Panc1 (cell line): Measurements from ENCODE around the gene NOTCH1. TPM values are rescaled to one million over a fixed set of nuclear protein-coding genes. Genes with fewer than 3 reads are reported as not detected.

Experiments used
- ATAC-seq: fragments of 200-7000 bp; cut with Tn5 transposase; 2 replicates; pipeline ENCODE4 v1.9.1; 2020; ENCODE audit warnings: mild to moderate bottlenecking, moderate library complexity
- BruUV-seq: library from RNA; stranded (reverse); fragments of 400-500 nt; replicated peaks from 2 replicates; lab custom pipeline; 2021; lab: Mats Ljungman, UMichigan
- CTCF ChIA-PET: fragments of 300-600 bp; sonication (Branson Sonifier 250); formaldehyde crosslinking; loops from one replicate; lab custom pipeline; 2022; ENCODE audit warnings: antibody characterized with exemption; lab: Charles Lee
- POLR2A ChIA-PET: fragments of 300-600 bp; sonication (Branson Sonifier 250); formaldehyde crosslinking; loops from one replicate; lab custom pipeline; 2022; ENCODE audit warnings: antibody characterized with exemption; lab: Charles Lee
- DNase-seq: peaks from one replicate; pipeline ENCODE4 v3.0.0-alpha.2; 2010; ENCODE audit warnings: low read depth, low spot score
- H3K27ac ChIP-seq: 2 replicates; pipeline ENCODE4 v1.5.1; 2011; ENCODE audit warnings: mild to moderate bottlenecking, low read length, inconsistent platforms
- H3K27me3 ChIP-seq: fragments of 200-500 bp; sonication (Bioruptor generic); 2 replicates; pipeline ENCODE4 v1.6.0; 2014; ENCODE audit warnings: low read length, inconsistent platforms; ENCODE audit not compliant: control insufficient read depth, insufficient read depth
- H3K36me3 ChIP-seq: fragments of 200-500 bp; sonication (Bioruptor generic); 2 replicates; pipeline ENCODE4 v1.5.1; 2014; ENCODE audit warnings: inconsistent platforms, mild to moderate bottlenecking, low read length, moderate library complexity; ENCODE audit not compliant: control insufficient read depth, insufficient read depth
- H3K4me1 ChIP-seq: 2 replicates; pipeline ENCODE4 v1.5.1; 2011; ENCODE audit warnings: inconsistent platforms, mild to moderate bottlenecking, low read length, moderate library complexity; ENCODE audit not compliant: control insufficient read depth, insufficient read depth
- H3K4me3 ChIP-seq, 2 experiments: 2 replicates each; pipeline ENCODE4 v1.5.1; 2011 to 2012; ENCODE audit warnings: low read depth in 2 of 2, low read length in 2 of 2, mild to moderate bottlenecking in 2 of 2, inconsistent platforms in 1 of 2, moderate library complexity in 1 of 2
- H3K9me3 ChIP-seq: fragments of 200-500 bp; sonication (Bioruptor generic); 2 replicates; pipeline ENCODE4 v1.5.1; 2014; ENCODE audit warnings: low read depth, mild to moderate bottlenecking, inconsistent platforms, low read length, moderate library complexity; ENCODE audit not compliant: control insufficient read depth, insufficient read depth
- POLR2AphosphoS5 ChIP-seq: IDR thresholded peaks from 2 replicates; pipeline ENCODE4 v1.6.1; 2012; ENCODE audit warnings: mild to moderate bottlenecking, low read depth, low read length, moderate library complexity
- REST ChIP-seq, 2 experiments: IDR thresholded peaks; 2 replicates each; pipeline ENCODE4 v1.6.1; 2011 to 2012; ENCODE audit warnings: low read depth in 2 of 2, control low read depth in 1 of 2, low read length in 1 of 2, mild to moderate bottlenecking in 1 of 2, moderate library complexity in 1 of 2; ENCODE audit not compliant: insufficient read depth in 1 of 2
- SIN3A ChIP-seq: IDR thresholded peaks from 2 replicates; pipeline ENCODE4 v1.6.1; 2012; ENCODE audit warnings: low read depth, mild to moderate bottlenecking, low read length, moderate library complexity, borderline replicate concordance; ENCODE audit not compliant: insufficient read depth
- TCF7L2 ChIP-seq: IDR thresholded peaks from 2 replicates; pipeline ENCODE4 v1.6.1; 2011; ENCODE audit warnings: mild to moderate bottlenecking, low read depth, low read length, inconsistent platforms
- in situ Hi-C: cut with HindIII; loops from 2 replicates; pipeline ENCODE4 v1.10.0; 2016; ENCODE audit warnings: low sequenced_read_pairs, low pct_unique_long_range_greater_than_20kb
- intact Hi-C: fragments of 100-400 bp; cut with micrococcal nuclease; formaldehyde crosslinking; loops from one replicate; pipeline ENCODE4 v1.10.0; 2022; ENCODE audit not compliant: unreplicated experiment
- microRNA-seq: library from miRNA; unstranded; fragments of <30 nt; microRNA quantifications from one replicate; pipeline ENCODE4 v1.1.0, GENCODE V29; 2020; ENCODE audit not compliant: unreplicated experiment
- total RNA-seq: library from RNA; stranded (reverse); gene quantifications from one replicate; pipeline ENCODE4 v1.2.1, GENCODE V29; 2021; ENCODE audit not compliant: unreplicated experiment
- TF ChIP-seq, protein P1 (sequence below): fragments of 450-650 bp; IDR thresholded peaks from 2 replicates; pipeline ENCODE4 v1.5.1; 2017; ENCODE audit warnings: mild to moderate bottlenecking

The NOTCH1 gene
- total RNA-seq, 1 experiment from 2014 or later, result 13.4 TPM

DNA sequence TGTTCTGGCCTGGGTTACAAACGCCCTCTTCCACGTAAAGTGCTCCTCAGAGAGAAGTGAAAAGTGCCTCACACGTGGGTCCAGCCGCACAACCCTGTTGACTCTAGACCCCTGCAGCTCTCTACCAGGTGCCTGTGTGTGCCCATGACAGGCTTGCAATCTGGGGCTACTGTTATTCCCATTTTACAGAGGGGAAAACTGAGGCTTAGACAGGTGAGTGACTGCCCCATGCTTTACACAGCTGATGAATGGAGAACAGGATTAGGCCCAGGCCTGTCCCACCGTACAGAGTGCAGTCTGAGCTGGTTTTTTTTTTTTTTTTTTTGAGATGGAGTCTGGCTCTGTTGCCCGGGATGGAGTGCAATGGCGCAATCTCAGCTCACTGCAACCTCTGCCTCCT, 100.0 kb downstream of the NOTCH1 start:
- TF ChIP-seq, protein P1, sequence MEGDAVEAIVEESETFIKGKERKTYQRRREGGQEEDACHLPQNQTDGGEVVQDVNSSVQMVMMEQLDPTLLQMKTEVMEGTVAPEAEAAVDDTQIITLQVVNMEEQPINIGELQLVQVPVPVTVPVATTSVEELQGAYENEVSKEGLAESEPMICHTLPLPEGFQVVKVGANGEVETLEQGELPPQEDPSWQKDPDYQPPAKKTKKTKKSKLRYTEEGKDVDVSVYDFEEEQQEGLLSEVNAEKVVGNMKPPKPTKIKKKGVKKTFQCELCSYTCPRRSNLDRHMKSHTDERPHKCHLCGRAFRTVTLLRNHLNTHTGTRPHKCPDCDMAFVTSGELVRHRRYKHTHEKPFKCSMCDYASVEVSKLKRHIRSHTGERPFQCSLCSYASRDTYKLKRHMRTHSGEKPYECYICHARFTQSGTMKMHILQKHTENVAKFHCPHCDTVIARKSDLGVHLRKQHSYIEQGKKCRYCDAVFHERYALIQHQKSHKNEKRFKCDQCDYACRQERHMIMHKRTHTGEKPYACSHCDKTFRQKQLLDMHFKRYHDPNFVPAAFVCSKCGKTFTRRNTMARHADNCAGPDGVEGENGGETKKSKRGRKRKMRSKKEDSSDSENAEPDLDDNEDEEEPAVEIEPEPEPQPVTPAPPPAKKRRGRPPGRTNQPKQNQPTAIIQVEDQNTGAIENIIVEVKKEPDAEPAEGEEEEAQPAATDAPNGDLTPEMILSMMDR, result no peak
- TF ChIP-seq TCF7L2 (no peak), REST (IDR thresholded peaks at IDR 0.05; ENCODE audit: insufficient read depth in 1 of 2, low read depth in 2 of 2, low read length in 1 of 2) (no peak), POLR2AphosphoS5 (no peak), SIN3A (no peak)
- no TSS peak for BruUV-seq
- in situ Hi-C loops (no loop called here), intact Hi-C loops (no loop called here)
- POLR2A ChIA-PET, result no interaction called here
- no peaks in the 10 kb centered on the region for H3K4me1 ChIP-seq
- no peak for ATAC-seq
- H3K27me3 ChIP-seq, result no peaks in the 10 kb centered on the region
- H3K27ac ChIP-seq, result no peak overlapping the region
- CTCF ChIA-PET, result interaction anchor here (0.7 kb wide), 1 partner anchor 199 kb away, joined by 8 read pairs; no protein-coding TSS in a partner anchor
- DNase-seq, result no peak
- H3K36me3 ChIP-seq, result peaks cover 6% of the 10 kb centered on the region; the same call in 1 of the 2 replicates
- H3K4me3 ChIP-seq, result no peak overlapping the region
- H3K9me3 ChIP-seq, result no peaks in the 10 kb centered on the region

Small RNA genes lying within 50 kb of the gene (microRNA-seq; reads per million reads assigned to microRNA genes)
- not detected for gene MIR4673
- gene MIR4674, result not detected

Other genes starting within 250 kb of the NOTCH1 start
- gene CCDC187, start 242.0 kb downstream of the NOTCH1 start, total RNA-seq, result not detected
- 14.2 TPM for gene GPSM1, start 218.5 kb downstream of the NOTCH1 start, total RNA-seq
- 26.5 TPM for gene DNLZ, start 182.3 kb downstream of the NOTCH1 start, total RNA-seq
- 1.7 TPM for gene CARD9, start 172.4 kb downstream of the NOTCH1 start, total RNA-seq
- gene SNAPC4, start 145.9 kb downstream of the NOTCH1 start, total RNA-seq, result 10.8 TPM
- gene ENTR1, start 135.4 kb downstream of the NOTCH1 start, total RNA-seq, result 90.8 TPM
- gene PMPCA, start 135.4 kb downstream of the NOTCH1 start, total RNA-seq, result 60.9 TPM
- gene INPP5E, start 106.2 kb downstream of the NOTCH1 start, total RNA-seq, result 14.1 TPM
- gene SEC16A, start 63.0 kb downstream of the NOTCH1 start, total RNA-seq, result 76.5 TPM
- gene EGFL7, start 116.9 kb upstream of the NOTCH1 start, total RNA-seq, result 42.3 TPM
- 77.9 TPM for gene AGPAT2, start 141.4 kb upstream of the NOTCH1 start, total RNA-seq
- 10.6 TPM for gene DIPK1B, start 166.5 kb upstream of the NOTCH1 start, total RNA-seq
- gene LCN10, start 196.9 kb upstream of the NOTCH1 start, total RNA-seq, result not detected
- not detected for gene LCN6, start 202.5 kb upstream of the NOTCH1 start, total RNA-seq
- not detected for gene LCN8, start 212.2 kb upstream of the NOTCH1 start, total RNA-seq
- 0.05 TPM for gene LCN15, start 218.5 kb upstream of the NOTCH1 start, total RNA-seq
- gene TMEM141, start 245.3 kb upstream of the NOTCH1 start, total RNA-seq, result 53.5 TPM